HepG2 (cell line): Measurements from ENCODE around the gene SERPINF2. TPM values are rescaled to one million over a fixed set of nuclear protein-coding genes. Genes with fewer than 3 reads are reported as not detected.
A peak's percentile ranks its signal among the peaks of the same experiment; 100 is the strongest.

ENCODE experiments used
- ARID2 ChIP-seq: sonication (generic); formaldehyde crosslinking; IDR thresholded peaks from 2 replicates; pipeline ENCODE4 v1.8.1; 2022; ENCODE audit warnings: mild to moderate bottlenecking, missing genetic modification reagents, borderline replicate concordance
- DMTF1 ChIP-seq: sonication (generic); formaldehyde crosslinking; IDR thresholded peaks from 2 replicates; pipeline ENCODE4 v1.4.0; 2020; ENCODE audit warnings: mild to moderate bottlenecking, missing genetic modification reagents
- FOXA1 ChIP-seq, 2 experiments: fragments of 450-650 bp in 1 of 2; sonication (generic) in 1 of 2; formaldehyde crosslinking in 1 of 2; IDR thresholded peaks; 2 replicates each; pipeline versions ENCODE4 v1.4.0 to v1.6.1; 2016 to 2020; ENCODE audit warnings: missing genetic modification reagents in 1 of 2
- HOXA3 ChIP-seq: sonication (generic); formaldehyde crosslinking; IDR thresholded peaks from 2 replicates; pipeline ENCODE4 v1.5.0; 2020; ENCODE audit warnings: missing genetic modification reagents
- JUND ChIP-seq: sonication (generic); formaldehyde crosslinking; IDR thresholded peaks from 2 replicates; pipeline ENCODE4 v1.8.0; 2022; ENCODE audit warnings: mild to moderate bottlenecking, missing genetic modification reagents
- PHF5A ChIP-seq: IDR thresholded peaks from one replicate; pipeline ENCODE4 v1.6.1; 2018; ENCODE audit warnings: low read depth, missing genetic modification reagents; ENCODE audit not compliant: unreplicated experiment
- RERE ChIP-seq: IDR thresholded peaks from 2 replicates; pipeline ENCODE4 v1.6.1; 2016; ENCODE audit warnings: low read depth, missing genetic modification reagents, missing compliant biosample characterization
- SNAPC2 ChIP-seq: sonication (generic); formaldehyde crosslinking; IDR thresholded peaks from 2 replicates; pipeline ENCODE4 v1.8.1; 2022; ENCODE audit warnings: mild to moderate bottlenecking, missing genetic modification reagents
- STAT6 ChIP-seq: sonication (generic); formaldehyde crosslinking; IDR thresholded peaks from 2 replicates; pipeline ENCODE4 v1.4.0; 2020; ENCODE audit warnings: missing genetic modification reagents, mild to moderate bottlenecking, borderline replicate concordance
- THAP8 ChIP-seq: sonication (generic); formaldehyde crosslinking; IDR thresholded peaks from 2 replicates; pipeline ENCODE4 v1.5.1; 2020; ENCODE audit warnings: missing genetic modification reagents, mild to moderate bottlenecking, borderline replicate concordance
- ZC3H4 ChIP-seq: sonication (generic); formaldehyde crosslinking; IDR thresholded peaks from 2 replicates; pipeline ENCODE4 v1.4.0; 2020; ENCODE audit warnings: missing genetic modification reagents, borderline replicate concordance
- ZFP62 ChIP-seq: sonication (generic); formaldehyde crosslinking; IDR thresholded peaks from 2 replicates; pipeline ENCODE4 v1.4.0; 2020; ENCODE audit warnings: missing genetic modification reagents
- ZNF10 ChIP-seq: sonication (generic); formaldehyde crosslinking; IDR thresholded peaks from 2 replicates; pipeline ENCODE4 v1.4.0; 2020; ENCODE audit warnings: mild to moderate bottlenecking, low read depth, missing genetic modification reagents, borderline replicate concordance
- polyA plus RNA-seq, 8 experiments: library from polyadenylated mRNA; depleted of rRNA in 3 of 8; stranded (reverse) in 7 of 8; unstranded in 1 of 8; fragments of >200 nt; fragmentation: Illumina TruSeq in 4 of 8; extraction: Trizol in 4 of 8; gene quantifications; 2 replicates each; pipeline versions ENCODE4 v1.2.1 to v1.2.3, GENCODE V29; 2011 to 2016; ENCODE audit warnings: low read depth in 4 of 8, missing spikeins in 1 of 8, mixed read lengths in 1 of 8; ENCODE audit not compliant: insufficient read depth in 1 of 8
- total RNA-seq, 5 experiments: library from RNA; depleted of rRNA; stranded (reverse); fragments of >200 nt; fragmentation: Illumina TruSeq; extraction: Trizol; gene quantifications; 2 replicates each; pipeline ENCODE4 v1.2.3, GENCODE V29; 2016; ENCODE audit warnings: low read depth in 1 of 5

SERPINF2 gene
- total and polyA plus RNA-seq, 2 of the 13 experiments (the other 11 are each of a cell fraction or from before 2014, with no cell fraction given) = 309 to 548 TPM

- no peak for TF ChIP-seq RERE (CRISPR knock-in tag)
- peak; percentile 42; the same call in 1 of the 2 replicates for TF ChIP-seq HOXA3
- TF ChIP-seq FOXA1 (IDR thresholded peaks at IDR 0.05) = peak; percentile 74
- TF ChIP-seq FOXA1 (CRISPR knock-in tag; IDR thresholded peaks at IDR 0.05) = peak; percentile 73; the same call in 1 of the 2 replicates
- TF ChIP-seq STAT6 (CRISPR knock-in tag) = no peak
- no peak for TF ChIP-seq ARID2 (CRISPR knock-in tag)
- no peak for TF ChIP-seq THAP8 (CRISPR knock-in tag)
- TF ChIP-seq ZNF10 = no peak
- TF ChIP-seq SNAPC2 (CRISPR knock-in tag) = no peak
- TF ChIP-seq ZC3H4 (CRISPR knock-in tag) = no peak
- TF ChIP-seq JUND (CRISPR knock-in tag) = no peak
- TF ChIP-seq ZFP62 = no peak
- no peak for TF ChIP-seq PHF5A (CRISPR knock-in tag)
- no peak for TF ChIP-seq DMTF1 (CRISPR knock-in tag)
These were observed at the start of gene SERPINF2 (continued) for GRCh38 chr17:1742371-1743087.
